DOHH2 (cell line): ENCODE data around the gene CDK17.

ENCODE experiments used
- H3F3A ChIP-seq: fragments of 200-600 bp; sonication (generic), shearing (Covaris generic); 2 replicates; pipeline ENCODE4 v1.6.0; 2016; ENCODE audit warnings: antibody characterized with exemption, mild to moderate bottlenecking; ENCODE audit not compliant: control insufficient read depth, insufficient read depth
- H3K27ac ChIP-seq: fragments of 200-600 bp; sonication (generic); 2 replicates; pipeline ENCODE4 v1.5.1; 2014; ENCODE audit warnings: low read depth, mild to moderate bottlenecking, low read length, moderate library complexity
- H3K27me3 ChIP-seq: fragments of 200-600 bp; sonication (generic); 2 replicates; pipeline ENCODE4 v1.6.1; 2014; ENCODE audit warnings: mild to moderate bottlenecking, low read length, mixed read lengths; ENCODE audit not compliant: control insufficient read depth
- H3K36me3 ChIP-seq: fragments of 200-600 bp; sonication (generic); 2 replicates; pipeline ENCODE4 v1.6.1; 2014; ENCODE audit warnings: mild to moderate bottlenecking, low read length, moderate library complexity, mixed read lengths; ENCODE audit not compliant: control insufficient read depth
- H3K4me1 ChIP-seq: fragments of 200-600 bp; sonication (generic); 2 replicates; pipeline ENCODE4 v1.6.1; 2014; ENCODE audit warnings: mild to moderate bottlenecking, low read length, mixed read lengths; ENCODE audit not compliant: control insufficient read depth
- H3K4me2 ChIP-seq: fragments of 200-600 bp; sonication (generic); 2 replicates; pipeline ENCODE4 v1.6.0; 2014; ENCODE audit warnings: mild to moderate bottlenecking, low read length, moderate library complexity
- H3K4me3 ChIP-seq: fragments of 200-600 bp; sonication (generic); 2 replicates; pipeline ENCODE4 v1.5.1; 2014; ENCODE audit warnings: mild to moderate bottlenecking, low read length, mixed read lengths
- H3K79me2 ChIP-seq: fragments of 200-600 bp; sonication (generic); 2 replicates; pipeline ENCODE4 v1.6.1; 2014; ENCODE audit warnings: mild to moderate bottlenecking, low read length, mixed read lengths; ENCODE audit not compliant: control insufficient read depth
- H3K9me2 ChIP-seq: fragments of 200-600 bp; sonication (generic); replicated peaks from 2 replicates; pipeline ENCODE4 v1.6.1; 2014; ENCODE audit warnings: mild to moderate bottlenecking, low read length, mixed read lengths; ENCODE audit not compliant: control insufficient read depth
- H3K9me3 ChIP-seq: fragments of 200-600 bp; sonication (generic); 2 replicates; pipeline ENCODE4 v1.6.1; 2014; ENCODE audit warnings: antibody characterized with exemption, low read length, mixed read lengths; ENCODE audit not compliant: control insufficient read depth, insufficient read depth
- H4K20me1 ChIP-seq: fragments of 200-600 bp; sonication (generic); 2 replicates; pipeline ENCODE4 v1.6.0; 2014; ENCODE audit warnings: low read depth, mild to moderate bottlenecking, antibody characterized with exemption, low read length, moderate library complexity; ENCODE audit not compliant: control insufficient read depth, insufficient read depth
- EZH2phosphoT487 ChIP-seq: fragments of 200-600 bp; sonication (generic); IDR thresholded peaks from 2 replicates; pipeline ENCODE4 v1.6.1; 2017; ENCODE audit warnings: borderline replicate concordance, mild to moderate bottlenecking, antibody characterized with exemption, low read length, moderate library complexity, mixed read lengths
- TF ChIP-seq, protein P1 (sequence below): fragments of 200-600 bp; sonication (generic); IDR thresholded peaks from one replicate; pipeline ENCODE4 v1.5.1; 2014; ENCODE audit warnings: antibody characterized with exemption, mild to moderate bottlenecking, low read depth, low read length; ENCODE audit not compliant: poor library complexity, severe bottlenecking

CDK17 gene

DNA sequence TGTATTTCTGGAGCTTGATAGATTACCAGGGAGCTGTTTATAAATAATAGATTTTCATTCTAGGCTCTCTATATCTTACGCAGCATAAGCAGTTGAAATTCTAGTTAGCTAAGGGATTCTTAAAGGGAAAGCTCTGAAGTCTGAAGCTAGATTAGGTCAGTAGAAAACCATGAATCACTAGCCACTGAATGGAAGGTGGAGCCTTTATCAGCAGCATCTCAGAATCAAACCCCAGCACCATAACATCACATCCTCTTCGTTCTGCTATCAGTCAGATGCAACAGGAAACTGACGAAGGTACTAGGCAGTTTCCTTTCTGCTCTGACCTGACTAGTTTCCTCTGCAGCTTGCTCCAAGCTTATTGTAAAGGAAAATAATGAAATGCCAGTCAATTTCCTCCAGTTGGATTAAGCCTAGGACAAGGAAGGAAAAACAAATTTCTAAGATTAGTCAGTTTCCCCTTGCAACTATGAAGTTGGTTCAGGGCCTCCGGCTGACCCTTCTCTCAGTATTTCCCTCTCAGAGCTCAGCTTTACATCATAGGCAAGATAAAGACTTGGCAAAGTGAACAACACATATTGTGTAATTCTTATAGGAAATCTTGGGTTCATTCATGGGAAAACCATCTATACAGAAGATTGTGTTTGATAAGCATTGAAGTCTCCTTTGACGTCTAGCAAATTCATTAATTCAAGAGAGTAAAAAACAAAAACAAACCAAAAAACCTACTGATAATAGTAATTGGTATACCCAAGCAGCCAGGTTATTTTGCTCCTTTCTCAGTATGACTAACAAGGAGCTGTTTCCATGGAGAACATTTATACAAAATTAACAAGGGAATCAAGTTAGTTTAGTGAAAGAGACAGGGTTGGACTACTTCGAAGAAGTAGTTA lies 45.7 kb upstream of the CDK17 start:
- no peak for TF ChIP-seq EZH2phosphoT487
- TF ChIP-seq, protein P1, sequence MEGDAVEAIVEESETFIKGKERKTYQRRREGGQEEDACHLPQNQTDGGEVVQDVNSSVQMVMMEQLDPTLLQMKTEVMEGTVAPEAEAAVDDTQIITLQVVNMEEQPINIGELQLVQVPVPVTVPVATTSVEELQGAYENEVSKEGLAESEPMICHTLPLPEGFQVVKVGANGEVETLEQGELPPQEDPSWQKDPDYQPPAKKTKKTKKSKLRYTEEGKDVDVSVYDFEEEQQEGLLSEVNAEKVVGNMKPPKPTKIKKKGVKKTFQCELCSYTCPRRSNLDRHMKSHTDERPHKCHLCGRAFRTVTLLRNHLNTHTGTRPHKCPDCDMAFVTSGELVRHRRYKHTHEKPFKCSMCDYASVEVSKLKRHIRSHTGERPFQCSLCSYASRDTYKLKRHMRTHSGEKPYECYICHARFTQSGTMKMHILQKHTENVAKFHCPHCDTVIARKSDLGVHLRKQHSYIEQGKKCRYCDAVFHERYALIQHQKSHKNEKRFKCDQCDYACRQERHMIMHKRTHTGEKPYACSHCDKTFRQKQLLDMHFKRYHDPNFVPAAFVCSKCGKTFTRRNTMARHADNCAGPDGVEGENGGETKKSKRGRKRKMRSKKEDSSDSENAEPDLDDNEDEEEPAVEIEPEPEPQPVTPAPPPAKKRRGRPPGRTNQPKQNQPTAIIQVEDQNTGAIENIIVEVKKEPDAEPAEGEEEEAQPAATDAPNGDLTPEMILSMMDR = no peak
- peaks cover 10% of the 10 kb centered on the region for H3K4me1 ChIP-seq
- no peaks in the 10 kb centered on the region for H4K20me1 ChIP-seq
- H3K79me2 ChIP-seq = no peaks in the 10 kb centered on the region
- H3K4me3 ChIP-seq = no peak overlapping the region
- no peaks in the 10 kb centered on the region for H3F3A ChIP-seq
- H3K9me3 ChIP-seq = no peaks in the 10 kb centered on the region
- no peaks in the 10 kb centered on the region for H3K9me2 ChIP-seq
- H3K36me3 ChIP-seq = no peaks in the 10 kb centered on the region
- no peak overlapping the region for H3K27ac ChIP-seq
- peak overlapping the region; percentile 16; the same call in 1 of the 2 replicates for H3K4me2 ChIP-seq
- no peaks in the 10 kb centered on the region for H3K27me3 ChIP-seq

DNA sequence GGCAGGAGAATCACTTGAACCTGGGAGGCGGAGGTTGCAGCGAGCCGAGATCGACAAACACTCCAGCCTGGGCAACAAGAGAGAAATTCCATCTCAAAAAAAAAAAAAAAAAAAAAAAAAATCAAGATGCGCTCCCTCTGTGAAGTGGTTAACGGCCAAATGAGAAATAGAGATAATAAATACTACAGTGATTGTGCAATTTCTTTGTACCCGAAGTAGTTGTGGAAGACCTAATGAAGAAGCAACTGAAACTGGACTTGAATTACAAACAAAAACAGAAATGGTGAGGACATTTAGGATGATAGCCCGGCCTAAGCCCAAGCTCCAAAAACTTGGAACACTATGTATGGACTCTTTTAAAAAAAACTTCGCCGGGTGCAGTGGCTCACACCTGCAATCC lies 44.2 kb upstream of the CDK17 start:
- Histone ChIP-seq H3K27me3 (no peaks in the 10 kb centered on the region), H3K36me3 (no peaks in the 10 kb centered on the region), H4K20me1 (no peaks in the 10 kb centered on the region), H3K27ac (no peak overlapping the region), H3F3A (no peaks in the 10 kb centered on the region), H3K4me1 (peaks cover 10% of the 10 kb centered on the region), H3K9me3 (no peaks in the 10 kb centered on the region), H3K4me3 (no peak overlapping the region), H3K4me2 (no peak overlapping the region), H3K79me2 (no peaks in the 10 kb centered on the region), H3K9me2 (no peaks in the 10 kb centered on the region)
- no peak for TF ChIP-seq EZH2phosphoT487
- TF ChIP-seq, protein P1 = no peak

DNA sequence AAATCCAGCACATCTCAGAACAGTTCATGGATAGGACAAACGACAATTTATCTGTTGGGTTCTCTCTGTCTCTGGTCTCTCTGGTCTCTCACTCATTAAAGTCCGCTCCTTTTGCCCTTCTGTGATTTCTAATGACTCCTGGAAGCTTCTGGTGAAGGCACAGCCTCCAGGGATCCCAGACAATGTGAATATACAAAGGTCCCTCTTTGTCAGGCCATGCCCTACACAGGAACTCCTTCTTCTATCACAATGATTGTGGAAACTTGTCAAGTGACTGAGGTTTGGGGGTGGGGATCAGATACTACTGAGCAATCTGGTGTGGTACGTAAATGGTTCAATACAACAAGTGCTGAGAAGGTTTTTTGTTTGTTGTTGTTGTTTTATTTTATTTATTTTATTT lies 42.7 kb upstream of the CDK17 start:
- Histone ChIP-seq H3K36me3 (no peaks in the 10 kb centered on the region), H4K20me1 (no peaks in the 10 kb centered on the region), H3K4me2 (no peak overlapping the region), H3K4me1 (peaks cover 10% of the 10 kb centered on the region), H3K27me3 (no peaks in the 10 kb centered on the region), H3K27ac (no peak overlapping the region), H3K9me2 (no peaks in the 10 kb centered on the region), H3K79me2 (no peaks in the 10 kb centered on the region), H3F3A (no peaks in the 10 kb centered on the region), H3K4me3 (no peak overlapping the region), H3K9me3 (no peaks in the 10 kb centered on the region)
- TF ChIP-seq, protein P1 = no peak
- TF ChIP-seq EZH2phosphoT487 = no peak
